ENCODE results near the gene CCDC149.

The CCDC149 gene

GRCh38 chr4:24798036-24798610 lies 114.7 kb downstream of the CCDC149 start:
- no peak overlapping the region for H3K27ac Mint-ChIP-seq
- peaks cover 86% of the 10 kb centered on the region for H3K27me3 Mint-ChIP-seq (ENCODE audit: low read depth, poor library complexity)
- H3K4me3 Mint-ChIP-seq: no peak overlapping the region
- TF ChIP-seq, protein P1, sequence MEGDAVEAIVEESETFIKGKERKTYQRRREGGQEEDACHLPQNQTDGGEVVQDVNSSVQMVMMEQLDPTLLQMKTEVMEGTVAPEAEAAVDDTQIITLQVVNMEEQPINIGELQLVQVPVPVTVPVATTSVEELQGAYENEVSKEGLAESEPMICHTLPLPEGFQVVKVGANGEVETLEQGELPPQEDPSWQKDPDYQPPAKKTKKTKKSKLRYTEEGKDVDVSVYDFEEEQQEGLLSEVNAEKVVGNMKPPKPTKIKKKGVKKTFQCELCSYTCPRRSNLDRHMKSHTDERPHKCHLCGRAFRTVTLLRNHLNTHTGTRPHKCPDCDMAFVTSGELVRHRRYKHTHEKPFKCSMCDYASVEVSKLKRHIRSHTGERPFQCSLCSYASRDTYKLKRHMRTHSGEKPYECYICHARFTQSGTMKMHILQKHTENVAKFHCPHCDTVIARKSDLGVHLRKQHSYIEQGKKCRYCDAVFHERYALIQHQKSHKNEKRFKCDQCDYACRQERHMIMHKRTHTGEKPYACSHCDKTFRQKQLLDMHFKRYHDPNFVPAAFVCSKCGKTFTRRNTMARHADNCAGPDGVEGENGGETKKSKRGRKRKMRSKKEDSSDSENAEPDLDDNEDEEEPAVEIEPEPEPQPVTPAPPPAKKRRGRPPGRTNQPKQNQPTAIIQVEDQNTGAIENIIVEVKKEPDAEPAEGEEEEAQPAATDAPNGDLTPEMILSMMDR (IDR thresholded peaks at IDR 0.05): no peak
- peaks cover 4% of the 10 kb centered on the region for H3K9me3 Mint-ChIP-seq
- no peaks in the 10 kb centered on the region for H3K36me3 Mint-ChIP-seq (ENCODE audit: low read depth)
- peaks cover 32% of the 10 kb centered on the region for H3K4me1 Mint-ChIP-seq
- DNase-seq: no peak

DNA sequence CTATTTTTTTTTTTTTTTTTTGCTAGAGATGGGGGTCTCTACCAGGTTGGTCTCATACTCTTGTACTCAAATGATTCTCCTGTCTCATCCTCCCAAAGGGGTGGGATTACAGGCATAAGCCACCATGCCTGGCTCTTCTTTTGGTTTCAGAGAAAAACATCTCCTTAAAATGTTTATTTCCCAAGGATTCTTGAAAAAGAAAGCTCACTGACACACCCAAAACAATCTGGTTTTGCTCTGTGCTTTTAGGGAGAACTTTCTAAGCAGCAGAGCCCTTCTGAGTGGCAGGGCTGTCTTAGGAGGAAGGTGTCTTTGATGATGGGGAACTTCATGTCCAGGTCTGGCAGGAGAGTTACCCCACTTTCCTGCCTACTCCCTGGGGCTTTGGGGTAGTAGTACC lies 116.2 kb downstream of the CCDC149 start:
- no peak for DNase-seq
- no peak overlapping the region for H3K27ac Mint-ChIP-seq
- TF ChIP-seq, protein P1 (IDR thresholded peaks at IDR 0.05): no peak
- no peak overlapping the region for H3K4me3 Mint-ChIP-seq
- H3K27me3 Mint-ChIP-seq (ENCODE audit: low read depth, poor library complexity): peaks cover 79% of the 10 kb centered on the region
- no peaks in the 10 kb centered on the region for H3K36me3 Mint-ChIP-seq (ENCODE audit: low read depth)
- H3K4me1 Mint-ChIP-seq: peaks cover 32% of the 10 kb centered on the region
- H3K9me3 Mint-ChIP-seq: peaks cover 4% of the 10 kb centered on the region

DNA sequence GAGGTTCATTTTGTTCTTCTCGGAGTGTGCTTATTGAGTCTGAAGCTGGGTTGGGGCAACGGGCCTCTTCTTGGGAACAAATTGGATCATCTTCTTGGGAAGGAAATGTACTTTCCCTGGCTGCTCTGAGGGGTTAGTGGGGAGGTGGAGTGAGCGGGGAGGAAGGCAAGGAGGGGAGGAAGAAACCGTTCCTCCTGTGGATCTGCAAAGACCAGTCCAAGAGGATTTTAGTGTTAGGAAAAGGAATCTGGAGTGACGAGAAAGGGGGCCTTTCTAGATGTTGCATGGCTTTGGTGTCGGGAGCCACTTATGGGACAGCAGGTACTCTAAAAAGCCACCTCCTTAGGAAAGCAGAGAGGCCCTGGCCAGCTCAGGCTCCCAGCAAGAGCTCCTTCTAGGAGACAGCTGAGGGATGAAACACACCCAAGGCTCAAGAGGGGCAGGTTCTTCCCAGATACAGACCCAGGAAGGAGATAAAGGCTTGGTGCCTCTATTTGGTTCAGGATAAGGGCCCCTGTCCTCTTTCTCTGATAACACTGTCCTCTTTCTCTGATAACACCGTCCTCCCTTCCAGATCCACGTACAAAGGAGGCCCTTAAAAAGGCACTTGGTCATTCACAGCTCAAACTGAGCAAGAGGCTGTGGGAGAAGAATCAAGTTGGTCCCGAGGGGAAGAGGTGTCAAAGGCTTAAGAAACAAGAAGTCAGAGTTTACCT lies 117.0 kb downstream of the CCDC149 start:
- Mint-ChIP-seq H3K9me3 (peaks cover 4% of the 10 kb centered on the region), H3K27me3 (ENCODE audit: low read depth, poor library complexity) (peaks cover 71% of the 10 kb centered on the region), H3K27ac (peak overlapping the region; percentile 18), H3K36me3 (ENCODE audit: low read depth) (no peaks in the 10 kb centered on the region), H3K4me1 (peaks cover 28% of the 10 kb centered on the region), H3K4me3 (peak overlapping the region; percentile 76)
- no peak for DNase-seq
- TF ChIP-seq, protein P1 (IDR thresholded peaks at IDR 0.05): no peak

DNA sequence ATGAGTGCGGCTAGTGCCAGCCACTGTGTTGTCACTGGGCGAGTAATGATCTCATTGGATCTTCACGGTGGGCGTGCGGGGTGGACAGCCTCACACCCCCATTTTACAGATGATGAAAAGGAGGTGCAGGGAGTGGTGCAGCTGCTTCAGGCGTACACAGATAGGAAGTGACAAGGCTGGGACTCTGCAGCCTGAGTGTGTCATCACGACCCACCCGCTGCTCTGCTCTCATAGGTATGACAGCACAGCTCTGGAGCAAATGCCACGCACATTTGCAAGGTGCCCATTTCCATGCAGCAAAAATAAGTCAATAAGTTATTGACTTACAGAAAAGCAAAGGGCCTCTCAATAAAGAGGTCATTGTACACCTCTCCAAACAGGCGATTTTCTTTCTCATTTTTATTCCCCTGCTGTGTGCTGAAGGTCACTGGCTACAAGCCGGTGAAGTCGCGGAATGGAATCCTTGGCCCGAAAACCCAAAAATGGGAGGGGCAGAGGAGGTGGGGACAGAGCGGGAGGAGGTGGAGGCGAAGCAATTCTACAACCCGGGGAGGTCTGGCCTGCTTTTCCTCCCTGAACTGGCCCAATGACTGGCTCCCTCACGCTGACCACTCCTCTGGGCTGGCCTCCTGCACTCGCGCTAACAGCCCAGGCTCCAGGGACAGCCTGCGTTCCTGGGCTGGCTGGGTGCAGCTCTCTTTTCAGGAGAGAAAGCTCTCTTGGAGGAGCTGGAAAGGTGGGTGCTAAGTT lies 117.8 kb downstream of the CCDC149 start, which contains the start of gene SOD3:
TSS of gene SOD3 (plus strand) at position 658 of the 750 bp plus-strand sequence. CDS start 3,949 bp downstream, outside the sequence.
- Mint-ChIP-seq H3K9me3 (peaks cover 4% of the 10 kb centered on the region), H3K27me3 (ENCODE audit: low read depth, poor library complexity) (peaks cover 63% of the 10 kb centered on the region)
- TF ChIP-seq, protein P1 (IDR thresholded peaks at IDR 0.05): no peak

GRCh38 chr4:24794480-24794879 lies 118.4 kb downstream of the CCDC149 start:
- TF ChIP-seq, protein P1 (IDR thresholded peaks at IDR 0.05): no peak
- Mint-ChIP-seq H3K4me1 (peaks cover 21% of the 10 kb centered on the region), H3K27ac (no peak overlapping the region), H3K4me3 (peak overlapping the region; percentile 76), H3K9me3 (peaks cover 4% of the 10 kb centered on the region), H3K27me3 (ENCODE audit: low read depth, poor library complexity) (peaks cover 58% of the 10 kb centered on the region), H3K36me3 (ENCODE audit: low read depth) (no peaks in the 10 kb centered on the region)
- no peak for DNase-seq

More for the DNA sequence above, 117.8 kb downstream of the CCDC149 start, which contains the start of gene SOD3:
- peak; percentile 67 for DNase-seq
- Mint-ChIP-seq H3K4me1 (peaks cover 21% of the 10 kb centered on the region), H3K27ac (peak within 1 kb of the TSS; percentile 18), H3K36me3 (ENCODE audit: low read depth) (no peaks in the 10 kb centered on the region), H3K4me3 (peak within 1 kb of the TSS; percentile 76)
